SK-N-SH treated with all-trans-retinoic acid at 6 μM for 48 hours (cell line): ENCODE data around the gene XAB2.

ENCODE experiments used
- ATAC-seq: fragments of 200-7000 bp; cut with Tn5 transposase; 3 replicates; pipeline ENCODE4 v1.9.1; 2020; ENCODE audit warnings: mild to moderate bottlenecking, moderate library complexity
- BACH2 ChIP-seq: fragments of 250-450 bp; sonication (Bioruptor Pico); IDR thresholded peaks from 2 replicates; pipeline ENCODE4 v1.9.0; 2021; ENCODE audit warnings: mild to moderate bottlenecking, borderline replicate concordance
- CREB5 ChIP-seq: fragments of 250-450 bp; sonication (Bioruptor Pico); IDR thresholded peaks from 2 replicates; pipeline ENCODE4 v1.5.1; 2020; ENCODE audit warnings: low read depth, mild to moderate bottlenecking, moderate library complexity
- CSRNP3 ChIP-seq: fragments of 250-450 bp; sonication (Bioruptor Pico); IDR thresholded peaks from 2 replicates; pipeline ENCODE4 v1.5.1; 2021; ENCODE audit warnings: mild to moderate bottlenecking, moderate library complexity
- ISL1 ChIP-seq: fragments of 250-450 bp; sonication (Bioruptor Pico); IDR thresholded peaks from 2 replicates; pipeline ENCODE4 v2.1.2; 2022; ENCODE audit warnings: mild to moderate bottlenecking, moderate library complexity
- OSR1 ChIP-seq: fragments of 250-450 bp; sonication (Bioruptor Pico); IDR thresholded peaks from 2 replicates; pipeline ENCODE4 v1.8.0; 2022; ENCODE audit warnings: moderate library complexity, mild to moderate bottlenecking, inconsistent platforms
- PATZ1 ChIP-seq: fragments of 250-450 bp; sonication (Bioruptor Pico); IDR thresholded peaks from 2 replicates; pipeline ENCODE4 v1.8.0; 2020; ENCODE audit warnings: mild to moderate bottlenecking, moderate library complexity, borderline replicate concordance
- POU6F1 ChIP-seq: fragments of 250-450 bp; sonication (Bioruptor Pico); IDR thresholded peaks from 2 replicates; pipeline ENCODE4 v1.8.0; 2021; ENCODE audit warnings: low read depth, mild to moderate bottlenecking, moderate library complexity, borderline replicate concordance
- PPARA ChIP-seq: fragments of 250-450 bp; sonication (Bioruptor Pico); IDR thresholded peaks from 2 replicates; pipeline ENCODE4 v1.5.0; 2020; ENCODE audit warnings: mild to moderate bottlenecking, borderline replicate concordance
- RARB ChIP-seq: fragments of 250-450 bp; sonication (Bioruptor Pico); IDR thresholded peaks from 2 replicates; pipeline ENCODE4 v1.8.0; 2021; ENCODE audit warnings: mild to moderate bottlenecking, moderate library complexity
- SNAI2 ChIP-seq: fragments of 250-450 bp; sonication (Bioruptor Pico); IDR thresholded peaks from 2 replicates; pipeline ENCODE4 v1.5.0; 2020; ENCODE audit warnings: mild to moderate bottlenecking, moderate library complexity
- TCF4 ChIP-seq: fragments of 250-450 bp; sonication (Bioruptor Pico); IDR thresholded peaks from 2 replicates; pipeline ENCODE4 v1.8.0; 2021; ENCODE audit warnings: mild to moderate bottlenecking, moderate library complexity, borderline replicate concordance
- TOX ChIP-seq: fragments of 250-450 bp; sonication (Bioruptor Pico); IDR thresholded peaks from 2 replicates; pipeline ENCODE4 v1.8.0; 2021; ENCODE audit warnings: mild to moderate bottlenecking, moderate library complexity, borderline replicate concordance
- TSHZ2 ChIP-seq: fragments of 250-450 bp; sonication (Bioruptor Pico); IDR thresholded peaks from 2 replicates; pipeline ENCODE4 v1.5.0; 2020; ENCODE audit warnings: mild to moderate bottlenecking, moderate library complexity
- ZNF565 ChIP-seq: fragments of 450-650 bp; formaldehyde crosslinking; conservative IDR thresholded peaks from 2 replicates; pipeline ENCODE4 v1.5.0; 2020; ENCODE audit warnings: low read depth, mild to moderate bottlenecking, moderate library complexity

The XAB2 gene

GRCh38 chr19:7575434-7576040 is 53.8 kb downstream of the XAB2 start:
- TF ChIP-seq CSRNP3 (no peak), TCF4 (CRISPR knock-in tag) (no peak), ZNF565 (CRISPR knock-in tag) (no peak), OSR1 (no peak), PATZ1 (CRISPR knock-in tag) (no peak), TOX (CRISPR knock-in tag) (no peak), ISL1 (no peak), PPARA (no peak)
- TF ChIP-seq, all 23 proteins: peak for 0
- ATAC-seq: no peak

GRCh38 chr19:7570761-7571160 is 58.6 kb downstream of the XAB2 start:
- TF ChIP-seq SNAI2 (CRISPR knock-in tag) (no peak), TOX (CRISPR knock-in tag) (no peak), POU6F1 (CRISPR knock-in tag) (no peak), CSRNP3 (no peak), TSHZ2 (CRISPR knock-in tag) (no peak), BACH2 (CRISPR knock-in tag) (no peak), PPARA (no peak), RARB (no peak), CREB5 (CRISPR knock-in tag) (no peak)
- TF ChIP-seq, all 23 proteins: peak for 0
- no peak for ATAC-seq
